NCI-H460 (cell line): Measurements from ENCODE around the gene TMEM236. TPM values are rescaled to one million over a fixed set of nuclear protein-coding genes. Genes with fewer than 3 reads are reported as not detected.

Experiments
- DNase-seq: peaks from one replicate; pipeline ENCODE4 v3.0.0-alpha.2; 2016; ENCODE audit warnings: low read depth; ENCODE audit errors: extremely low read depth
- total RNA-seq: library from RNA; depleted of rRNA; stranded (reverse); fragments of >200 nt; shearing (Covaris generic); gene quantifications from 2 replicates; pipeline ENCODE4 v1.2.3, GENCODE V29; 2014

The TMEM236 gene
- total RNA-seq, 1 experiment from 2014 or later: 0.10 TPM

GRCh38 chr10:17784688-17785087 is 32.7 kb downstream of the TMEM236 start:
- DNase-seq: no peak

- DNase-seq: no peak
Measured at GRCh38 chr10:17785276-17785930, 33.4 kb downstream of the TMEM236 start.

DNA sequence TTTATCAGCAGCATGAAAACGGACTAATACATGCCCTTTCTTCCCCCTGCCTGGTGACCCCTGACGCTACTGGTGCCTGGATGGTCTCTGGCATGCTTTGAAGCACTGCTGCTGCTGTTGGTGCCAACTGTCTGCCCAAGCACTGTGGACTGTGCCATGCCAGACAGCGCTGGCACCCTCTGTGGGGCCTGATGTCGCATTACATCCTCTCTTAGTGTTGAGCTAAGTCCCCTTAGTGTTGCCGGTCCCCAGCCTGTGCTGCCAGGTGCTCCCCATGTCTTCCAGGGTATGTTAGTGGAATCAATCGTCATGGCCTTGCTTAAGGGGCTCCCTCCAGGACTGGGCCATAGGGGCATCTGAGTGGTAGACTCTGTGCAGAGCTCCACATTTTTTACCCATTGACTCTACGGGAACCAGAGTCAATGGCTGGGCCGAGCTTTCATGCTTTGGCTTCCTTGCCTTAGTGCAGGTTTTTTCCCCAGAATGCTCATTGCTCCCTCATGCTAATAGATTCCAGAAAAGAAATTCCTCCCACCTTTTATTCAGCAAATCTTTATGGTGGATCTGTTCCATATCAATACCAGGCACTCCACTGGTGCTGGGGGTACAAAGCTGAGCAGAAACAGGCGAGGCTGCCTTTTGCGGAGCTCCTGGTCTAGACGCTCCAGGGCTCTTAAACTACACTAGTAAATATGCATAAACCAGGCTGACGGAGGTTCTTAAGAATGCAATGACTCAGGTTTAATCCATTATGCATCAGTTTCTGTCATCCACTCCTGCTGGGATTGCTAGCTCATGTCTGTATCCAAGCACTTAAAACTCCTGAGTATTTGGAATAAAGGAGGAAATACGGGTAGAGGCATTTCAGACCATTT is 35.3 kb downstream of the TMEM236 start:
- peak; percentile 73 for DNase-seq

DNA sequence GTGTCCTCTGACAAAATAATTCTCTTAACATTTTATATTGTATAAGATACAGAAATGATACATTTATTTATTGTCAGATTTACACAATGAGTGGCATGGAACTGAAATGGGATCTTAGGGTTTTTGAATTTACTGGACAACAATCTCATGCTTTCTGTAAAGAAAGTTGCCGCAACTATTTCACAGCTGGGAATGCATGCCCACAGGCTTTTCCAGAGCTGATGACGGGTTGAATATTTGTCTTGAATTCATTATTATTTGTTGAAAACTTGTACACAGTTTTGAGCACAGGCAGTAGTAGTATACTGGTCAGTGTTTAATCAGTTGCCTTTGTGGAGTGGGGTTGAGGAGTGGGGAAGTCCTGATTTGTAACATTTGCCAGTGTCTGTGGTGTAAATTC is 36.6 kb downstream of the TMEM236 start:
- no peak for DNase-seq

- DNase-seq: peak; percentile 3
Measured at GRCh38 chr10:17789396-17789795, 37.4 kb downstream of the TMEM236 start.

DNA sequence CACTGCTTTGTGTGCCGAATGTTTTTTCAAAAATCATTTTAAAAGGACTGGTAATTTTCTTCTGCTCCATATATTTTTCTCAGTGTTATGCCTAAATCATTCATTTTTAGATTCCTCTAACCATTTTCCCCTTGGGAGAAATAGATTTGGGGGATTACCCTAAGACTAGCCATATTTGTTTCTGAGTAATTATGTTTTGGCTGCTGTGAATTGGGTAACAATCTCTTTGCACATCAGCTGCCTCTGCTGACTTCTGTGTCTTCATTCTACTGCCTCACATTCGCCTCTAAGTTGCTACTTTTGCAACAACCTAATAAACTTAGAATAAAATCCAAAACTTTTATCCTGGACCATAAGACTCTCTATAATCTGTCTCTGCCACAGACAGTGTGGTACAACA is 38.6 kb downstream of the TMEM236 start:
- DNase-seq: no peak

- no peak for DNase-seq
Measured at GRCh38 chr10:17792991-17793390, 41.0 kb downstream of the TMEM236 start.

DNA sequence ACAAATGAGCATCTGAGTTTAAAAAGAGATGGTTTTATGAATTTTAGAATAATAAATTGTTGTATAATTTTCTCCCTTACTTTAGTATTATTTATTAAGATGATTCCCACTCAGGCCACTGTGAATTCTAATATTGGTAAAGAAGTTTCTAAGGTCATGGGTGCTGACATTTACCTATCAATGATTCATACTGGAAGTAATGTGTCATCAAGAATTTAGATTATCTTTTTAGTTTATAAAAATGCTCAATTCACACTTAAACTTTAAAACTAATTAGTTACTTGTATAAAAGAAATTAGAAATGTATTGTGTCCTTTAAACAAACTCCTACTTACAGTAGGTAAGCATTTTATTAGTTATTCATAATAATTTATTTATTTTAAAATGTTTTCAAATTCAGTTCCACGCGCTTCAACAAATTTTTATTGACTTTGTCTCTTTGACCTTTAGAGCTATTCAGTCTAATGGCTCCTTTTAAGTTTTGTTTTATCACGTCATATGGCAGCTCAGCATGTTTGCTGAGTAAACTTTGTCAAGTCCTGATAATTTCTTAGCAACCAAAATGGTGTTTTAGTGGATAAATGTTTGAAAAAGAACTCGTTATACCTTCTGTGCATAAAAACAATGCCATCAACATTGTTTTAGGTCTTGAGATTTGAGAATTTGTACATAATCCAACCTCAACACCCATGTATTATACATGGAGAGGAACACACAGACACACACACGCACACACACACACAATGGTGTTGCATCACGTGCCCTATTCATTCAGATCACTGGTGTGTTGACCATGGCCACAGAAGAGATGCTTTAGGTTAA is 42.0 kb downstream of the TMEM236 start:
- peak; percentile 4 for DNase-seq

DNA sequence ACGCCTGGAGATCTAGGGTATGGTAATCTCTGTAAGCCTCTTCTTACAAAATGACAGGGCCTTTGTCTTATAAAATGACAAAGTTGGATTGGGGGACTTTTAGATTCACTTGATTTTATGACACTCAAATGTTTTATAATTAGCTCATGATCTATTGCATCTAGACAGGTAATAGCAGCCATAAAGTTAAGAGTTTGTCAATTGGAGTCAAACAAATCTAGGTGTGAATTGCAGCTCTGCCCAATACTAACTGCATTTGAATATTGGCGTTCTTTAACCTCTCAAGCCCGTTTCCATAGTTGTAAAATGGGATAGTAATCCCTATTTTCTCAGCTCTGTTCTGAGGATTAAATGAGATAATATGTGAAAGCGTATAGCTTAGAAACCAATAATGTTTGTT is 43.1 kb downstream of the TMEM236 start:
- no peak for DNase-seq

- DNase-seq: no peak
Measured at GRCh38 chr10:17795813-17796594, 44.0 kb downstream of the TMEM236 start.

DNA sequence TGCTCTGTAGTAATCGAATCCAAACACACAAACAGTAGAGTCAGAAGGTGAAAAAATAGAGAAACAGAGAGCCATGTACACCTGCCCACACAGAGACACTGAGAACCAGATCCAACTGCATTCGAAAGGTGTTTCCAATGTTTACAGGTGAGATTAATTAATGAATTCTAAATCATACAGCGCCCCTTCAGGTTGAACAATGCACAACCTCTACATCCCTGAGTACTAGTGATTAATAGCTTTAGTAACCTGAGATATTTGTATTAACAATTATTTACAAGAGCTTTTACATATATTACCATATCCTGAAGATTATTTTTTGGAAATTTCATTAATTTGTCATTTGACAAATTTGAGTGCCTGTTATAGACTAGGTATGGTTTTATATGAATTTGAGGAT is 49.5 kb downstream of the TMEM236 start:
- no peak for DNase-seq

GRCh38 chr10:17802350-17802749 is 50.3 kb downstream of the TMEM236 start:
- no peak for DNase-seq

- DNase-seq: no peak
Measured at GRCh38 chr10:17802976-17803375, 51.0 kb downstream of the TMEM236 start.

DNA sequence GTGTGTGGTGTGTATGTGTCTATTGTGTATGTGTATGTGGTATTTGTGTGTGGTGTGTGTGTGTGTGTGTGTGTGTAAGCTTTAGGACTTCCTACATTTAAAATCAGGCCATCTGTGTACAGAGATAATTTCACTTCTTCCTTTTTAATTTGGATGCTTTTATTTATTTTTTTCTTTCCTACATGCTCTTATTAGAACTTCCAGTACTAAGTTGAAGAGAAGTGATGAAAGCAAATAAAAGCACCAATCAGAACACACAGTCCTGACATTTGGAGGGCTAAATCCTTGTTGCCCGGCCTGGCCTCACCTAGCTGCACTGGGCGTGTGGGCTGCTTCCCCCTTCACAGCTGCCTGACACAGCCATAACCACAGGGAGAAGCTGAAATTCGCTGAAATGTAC is 53.3 kb downstream of the TMEM236 start:
- DNase-seq: no peak

DNA sequence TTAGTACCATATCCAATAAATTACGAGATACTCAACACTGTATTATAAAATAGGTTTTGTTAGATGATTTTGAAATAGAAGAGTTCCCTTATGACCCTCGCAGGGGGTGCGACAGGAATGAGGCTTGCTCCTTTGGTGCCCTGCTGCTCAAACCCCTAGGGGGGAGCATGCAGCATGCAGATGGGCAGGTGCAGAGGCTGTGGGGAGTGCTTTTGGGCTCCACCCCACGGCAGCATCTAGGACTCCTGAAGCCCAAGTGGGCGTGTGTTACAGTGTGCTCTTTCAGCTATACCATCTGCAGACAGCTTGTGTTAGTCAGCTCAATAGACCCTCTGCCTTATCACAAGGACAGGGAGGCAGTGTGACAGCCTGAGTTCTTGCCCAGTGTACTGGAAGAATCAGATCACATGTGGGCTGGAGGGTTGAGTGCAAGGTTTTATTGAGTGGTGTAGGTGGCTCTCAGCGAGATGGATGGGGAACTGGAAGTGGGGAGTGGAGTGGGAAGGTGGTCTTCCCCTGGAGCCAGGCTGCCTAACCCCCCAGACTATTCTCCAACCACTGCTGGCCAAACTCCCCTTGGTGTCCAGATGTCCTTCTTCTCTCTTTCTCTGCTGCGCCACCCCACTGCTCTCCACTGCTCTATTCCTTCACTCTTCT is 54.0 kb downstream of the TMEM236 start:
- no peak for DNase-seq

- no peak for DNase-seq
Measured at GRCh38 chr10:17808971-17809841, 57.2 kb downstream of the TMEM236 start, which contains the start of gene MRC1. Gene MRC1 (plus strand): TSS chr10:17809348. CDS start chr10:17809466, 118 bp downstream.

DNA sequence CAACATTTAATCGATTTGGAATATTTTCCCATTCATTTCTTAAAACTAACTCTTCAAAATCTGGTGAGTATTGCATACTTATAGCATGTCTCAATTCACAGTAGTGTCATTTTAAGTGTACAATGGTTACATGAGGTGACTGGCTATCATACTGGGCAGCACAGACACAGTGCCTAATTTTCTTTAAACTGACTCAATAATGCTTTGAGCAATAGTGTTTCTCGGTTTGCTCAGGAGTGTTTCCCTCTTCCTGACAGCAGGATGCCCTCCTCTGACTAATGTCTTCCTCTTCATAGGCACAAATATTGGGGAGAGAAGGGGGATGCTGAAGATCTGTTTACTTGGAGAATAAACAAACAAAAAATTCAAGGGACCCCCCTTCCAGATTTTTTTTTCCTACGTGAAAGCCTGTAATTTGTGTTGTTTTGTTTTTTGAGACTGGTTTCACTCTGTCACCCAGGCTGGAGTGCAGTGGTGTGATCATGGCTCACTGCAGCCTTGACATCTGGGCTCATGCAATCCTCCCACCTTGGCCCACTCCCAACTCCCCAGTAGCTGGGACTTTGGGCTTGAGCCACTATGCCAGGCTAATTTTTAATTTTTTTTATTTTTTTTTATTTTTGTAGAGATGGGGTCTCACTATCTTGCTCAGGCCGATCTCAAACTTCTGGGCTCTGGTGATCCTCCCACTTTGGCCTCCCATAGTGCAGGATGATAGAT is 59.3 kb downstream of the TMEM236 start:
- DNase-seq: no peak

DNA sequence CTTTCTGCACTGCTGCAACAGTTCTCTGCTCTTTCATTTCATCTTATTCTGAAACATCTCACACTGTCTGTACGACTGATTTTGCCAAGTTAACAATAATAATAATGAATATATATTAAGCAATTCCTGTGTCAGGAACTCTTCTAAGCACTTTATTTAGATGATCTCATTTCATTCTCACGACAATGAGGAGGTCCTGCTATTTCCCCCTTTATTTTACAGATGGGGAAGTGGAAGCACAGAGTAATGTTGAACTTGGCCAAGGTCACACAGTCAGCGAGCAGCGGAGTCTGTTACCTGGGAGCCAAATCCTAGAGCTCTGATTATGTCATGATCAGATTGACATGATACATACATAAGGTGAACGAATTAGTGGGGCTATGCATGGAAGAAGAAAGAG is 63.0 kb downstream of the TMEM236 start:
- no peak for DNase-seq
